Adipocyte (in vitro differentiated cells): Measurements from ENCODE around the gene TMEM150C.

ENCODE experiments used
- DNase-seq: peaks from one replicate; pipeline ENCODE4 v3.0.0-alpha.2; 2015; ENCODE audit warnings: low read depth
- H3K27me3 ChIP-seq: replicated peaks from 2 replicates; pipeline ENCODE4 v1.7.0; 2013; ENCODE audit warnings: mild to moderate bottlenecking, low read length, moderate library complexity; ENCODE audit not compliant: control insufficient read depth, insufficient read depth
- H3K36me3 ChIP-seq: 2 replicates; pipeline ENCODE4 v1.7.0; 2013; ENCODE audit warnings: low read length, mild to moderate bottlenecking, moderate library complexity; ENCODE audit not compliant: control insufficient read depth, insufficient read depth, severe bottlenecking
- H3K4me1 ChIP-seq: 2 replicates; pipeline ENCODE4 v1.7.0; 2013; ENCODE audit warnings: mild to moderate bottlenecking, low read length, moderate library complexity; ENCODE audit not compliant: control insufficient read depth, insufficient read depth
- H3K4me3 ChIP-seq: 2 replicates; pipeline ENCODE4 v1.7.0; 2013; ENCODE audit warnings: mild to moderate bottlenecking, low read length, moderate library complexity
- H3K9ac ChIP-seq: 2 replicates; pipeline ENCODE4 v1.7.0; 2013; ENCODE audit warnings: mild to moderate bottlenecking, low read length, moderate library complexity
- H3K9me3 ChIP-seq: 2 replicates; pipeline ENCODE4 v1.7.0; 2013; ENCODE audit warnings: mild to moderate bottlenecking, low read length, moderate library complexity; ENCODE audit not compliant: control insufficient read depth

Gene TMEM150C

DNA sequence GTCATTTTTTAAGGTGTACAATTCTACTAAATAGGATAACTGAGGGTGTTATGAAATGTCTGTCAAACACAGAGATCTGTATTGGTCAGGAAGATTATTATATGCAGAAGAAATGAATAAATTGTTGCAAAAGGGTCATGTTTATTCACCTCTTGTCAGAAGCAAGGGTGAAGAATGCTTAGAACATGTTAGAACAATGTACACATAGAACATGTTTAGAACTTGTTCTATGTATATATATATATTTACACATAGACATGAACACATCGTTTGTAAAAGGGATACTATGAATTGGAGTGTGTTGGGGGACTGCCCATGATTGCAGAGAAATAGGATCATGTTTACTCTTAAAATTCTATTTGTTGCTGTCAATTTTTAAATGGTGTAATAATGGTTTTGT, 28.0 kb upstream of the TMEM150C start:
- no peak for DNase-seq

DNA sequence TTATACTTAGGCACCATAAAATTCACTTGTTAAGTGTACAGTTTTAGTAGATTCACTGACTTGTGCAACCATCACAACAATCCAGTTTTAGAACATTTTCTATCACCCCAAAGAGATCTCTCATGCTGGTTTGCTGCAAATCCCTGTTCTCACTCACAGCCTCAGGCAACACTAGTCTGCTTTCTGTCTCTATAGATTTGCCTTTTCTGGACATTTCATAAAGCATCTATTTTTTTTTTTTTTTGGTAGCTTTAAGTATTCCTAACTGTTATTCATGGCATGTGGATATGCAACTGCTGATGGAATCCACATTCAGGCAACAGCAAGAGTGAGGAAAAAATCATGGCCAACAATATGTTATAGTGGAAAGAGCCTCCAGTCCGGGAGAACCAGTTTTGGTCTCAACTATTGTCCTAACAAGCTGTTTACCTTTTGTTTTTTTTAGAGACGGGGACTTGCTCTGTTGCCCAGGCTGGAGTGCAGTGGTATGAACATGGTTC, 27.0 kb upstream of the TMEM150C start:
- Histone ChIP-seq H3K36me3 (no peaks in the 10 kb centered on the region), H3K9me3 (no peaks in the 10 kb centered on the region), H3K27me3 (peaks cover 46% of the 10 kb centered on the region), H3K4me3 (no peak overlapping the region), H3K4me1 (no peaks in the 10 kb centered on the region), H3K9ac (no peak overlapping the region)
- peak; percentile 18 for DNase-seq

More for the DNA sequence above, 28.0 kb upstream of the TMEM150C start:
- H3K36me3 ChIP-seq = no peaks in the 10 kb centered on the region
- H3K9me3 ChIP-seq = no peaks in the 10 kb centered on the region
- H3K9ac ChIP-seq = no peak overlapping the region
- H3K27me3 ChIP-seq = peaks cover 52% of the 10 kb centered on the region
- H3K4me3 ChIP-seq = no peak overlapping the region
- H3K4me1 ChIP-seq = no peaks in the 10 kb centered on the region

DNA sequence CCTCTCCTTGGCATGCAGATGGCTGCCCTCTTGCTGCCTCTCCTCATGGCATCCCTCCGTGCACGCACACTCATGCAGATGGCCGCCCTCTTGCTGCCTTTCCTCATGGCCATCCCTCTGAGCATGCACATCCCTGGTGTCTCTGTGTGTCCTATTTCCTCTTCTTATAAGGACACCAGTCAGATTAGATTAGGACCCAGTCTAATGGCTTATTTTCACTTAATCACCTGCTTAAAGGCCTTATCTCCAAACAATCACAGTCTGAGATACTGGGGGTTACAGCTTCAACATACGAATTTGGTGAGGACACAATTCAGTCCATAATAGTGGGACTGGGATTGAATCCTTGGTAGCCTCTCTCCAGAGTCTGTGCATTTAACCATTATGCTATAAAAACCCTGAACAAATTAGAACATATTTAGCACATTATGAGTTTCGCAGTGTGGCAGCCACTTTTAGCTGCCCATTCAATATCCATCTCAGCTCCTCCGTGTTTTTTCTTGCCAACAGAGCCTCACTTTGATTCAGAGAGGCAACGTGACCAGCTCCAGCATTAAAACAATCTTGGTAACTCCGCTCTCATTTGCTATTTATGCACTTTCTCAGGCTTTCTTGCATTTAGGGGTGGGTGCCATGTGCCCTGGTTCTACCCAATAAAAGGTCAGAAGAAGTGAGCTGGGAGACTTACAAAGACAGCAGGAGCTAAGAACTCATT, 26.2 kb upstream of the TMEM150C start:
- no peaks in the 10 kb centered on the region for H3K9me3 ChIP-seq
- H3K36me3 ChIP-seq = no peaks in the 10 kb centered on the region
- DNase-seq = no peak
- H3K4me3 ChIP-seq = no peak overlapping the region
- no peak overlapping the region for H3K9ac ChIP-seq
- H3K4me1 ChIP-seq = no peaks in the 10 kb centered on the region
- H3K27me3 ChIP-seq = peaks cover 40% of the 10 kb centered on the region

DNA sequence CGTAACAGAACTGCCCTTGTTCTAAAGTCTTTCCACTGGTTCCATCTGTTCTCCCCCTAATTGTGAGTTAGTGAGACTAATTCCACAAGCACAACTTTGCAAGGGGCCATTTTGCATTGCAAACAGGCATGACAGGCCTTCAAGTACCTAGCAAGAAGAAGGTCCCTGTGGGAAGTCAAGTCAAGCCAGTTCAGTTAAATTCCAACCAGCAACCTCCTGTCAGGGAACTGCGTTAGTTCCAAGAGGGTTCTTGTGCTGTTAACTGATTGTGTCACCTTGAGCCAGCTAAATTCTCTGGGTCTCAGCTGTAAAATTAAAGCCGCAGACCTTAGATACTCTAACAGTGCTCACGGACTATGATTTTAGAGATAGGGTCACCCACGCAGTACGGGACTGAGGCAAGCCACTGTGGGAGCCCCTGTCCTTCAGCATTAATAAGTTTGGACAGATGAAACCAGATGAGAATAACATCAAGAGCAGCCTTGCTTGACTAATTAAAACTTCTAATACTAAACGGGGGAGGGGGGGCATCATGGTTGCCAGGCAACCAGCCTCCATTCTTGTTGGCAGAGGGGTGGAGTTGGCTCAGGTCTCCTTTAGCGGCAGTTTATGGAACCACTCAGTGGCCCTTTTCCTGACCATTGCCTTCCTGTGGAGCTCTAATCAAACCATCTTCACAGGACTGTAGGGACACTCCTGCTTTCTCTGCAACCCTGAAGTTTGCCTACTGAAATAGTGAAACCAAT, 24.1 kb upstream of the TMEM150C start:
- H3K36me3 ChIP-seq = no peaks in the 10 kb centered on the region
- no peak overlapping the region for H3K9ac ChIP-seq
- H3K27me3 ChIP-seq = peaks cover 23% of the 10 kb centered on the region
- no peaks in the 10 kb centered on the region for H3K9me3 ChIP-seq
- no peak for DNase-seq
- no peaks in the 10 kb centered on the region for H3K4me1 ChIP-seq
- no peak overlapping the region for H3K4me3 ChIP-seq

DNA sequence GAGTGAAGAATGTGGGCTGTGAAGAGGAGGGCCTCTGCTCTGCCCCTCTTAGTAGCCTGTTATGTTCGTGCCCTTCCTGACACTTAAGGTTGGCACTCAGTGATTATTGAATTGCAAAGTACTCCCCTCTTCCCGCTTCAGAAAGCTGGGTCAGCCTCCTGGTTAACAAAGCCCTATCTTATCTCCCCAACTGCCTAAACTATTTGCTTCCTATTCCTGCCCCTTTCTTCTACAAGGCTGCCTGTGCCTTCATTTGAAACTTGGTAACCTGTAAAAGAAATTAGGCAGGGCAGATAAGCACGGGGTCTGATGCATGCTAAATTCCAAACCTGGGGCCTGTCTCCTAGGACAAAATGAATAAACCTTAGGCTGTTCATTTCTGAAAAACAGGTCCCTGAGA, 23.1 kb upstream of the TMEM150C start:
- H3K4me1 ChIP-seq = no peaks in the 10 kb centered on the region
- H3K4me3 ChIP-seq = no peak overlapping the region
- no peaks in the 10 kb centered on the region for H3K36me3 ChIP-seq

DNA sequence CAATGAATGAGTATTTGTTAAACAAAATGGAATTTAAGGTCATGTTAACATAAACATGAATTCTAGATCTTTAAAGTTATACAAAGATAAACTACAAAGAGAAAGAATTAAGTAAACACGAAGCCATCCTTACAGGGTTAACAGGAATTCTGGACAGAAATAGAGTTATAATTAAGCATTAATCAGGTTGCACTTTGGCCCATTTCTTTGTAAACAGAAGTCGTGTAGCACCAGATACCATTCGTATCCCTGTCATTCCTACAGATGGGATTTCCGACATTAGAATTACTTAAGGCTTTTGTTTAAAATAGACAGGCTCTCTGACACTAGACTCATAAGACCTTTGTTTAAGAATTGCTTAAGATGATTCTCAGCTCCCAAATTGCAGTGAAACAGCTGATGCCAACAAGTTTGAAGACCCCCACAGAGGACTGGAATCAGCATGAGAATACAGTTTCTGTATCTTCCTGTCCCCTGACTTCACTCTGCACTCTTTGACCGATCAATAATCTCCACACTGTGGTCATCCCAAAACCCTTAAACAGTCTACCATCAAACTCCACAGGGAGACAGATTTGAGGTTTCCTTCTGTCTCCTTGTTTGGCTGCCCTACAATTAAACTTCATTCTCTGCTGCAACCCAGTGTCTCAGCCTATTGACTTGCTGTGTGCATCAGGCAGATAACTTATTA, 22.3 kb upstream of the TMEM150C start:
- no peaks in the 10 kb centered on the region for H3K4me1 ChIP-seq
- H3K36me3 ChIP-seq = no peaks in the 10 kb centered on the region
- no peak overlapping the region for H3K4me3 ChIP-seq
- no peak overlapping the region for H3K9ac ChIP-seq
- H3K27me3 ChIP-seq = peaks cover 13% of the 10 kb centered on the region
- no peaks in the 10 kb centered on the region for H3K9me3 ChIP-seq
- DNase-seq = no peak

More for the DNA sequence above, 23.1 kb upstream of the TMEM150C start:
- no peak for DNase-seq
- Histone ChIP-seq H3K27me3 (peaks cover 14% of the 10 kb centered on the region), H3K9ac (no peak overlapping the region), H3K9me3 (no peaks in the 10 kb centered on the region)

DNA sequence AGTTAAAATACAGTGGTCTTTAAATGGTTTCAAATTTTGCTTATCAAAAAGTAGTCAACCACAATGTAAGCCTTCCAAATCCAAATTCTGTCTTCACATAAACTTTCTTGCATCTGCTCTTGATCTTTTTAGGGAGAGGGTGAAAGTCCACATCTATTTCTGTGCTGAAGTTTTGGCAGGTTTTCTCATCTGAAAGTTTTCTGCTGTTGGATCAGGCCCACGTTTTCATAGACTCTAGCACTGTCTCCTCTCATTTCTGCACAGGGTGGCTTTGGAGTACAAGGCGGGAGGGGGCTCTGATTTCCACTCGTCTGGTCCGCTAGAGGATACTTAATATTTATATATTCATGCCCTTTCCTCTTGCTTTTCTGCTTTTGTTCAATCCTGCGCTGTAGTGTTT, 18.1 kb upstream of the TMEM150C start:
- Histone ChIP-seq H3K9me3 (no peaks in the 10 kb centered on the region), H3K27me3 (peaks cover under 1% of the 10 kb centered on the region), H3K4me1 (no peaks in the 10 kb centered on the region), H3K9ac (no peak overlapping the region), H3K4me3 (no peak overlapping the region), H3K36me3 (no peaks in the 10 kb centered on the region)
- no peak for DNase-seq

DNA sequence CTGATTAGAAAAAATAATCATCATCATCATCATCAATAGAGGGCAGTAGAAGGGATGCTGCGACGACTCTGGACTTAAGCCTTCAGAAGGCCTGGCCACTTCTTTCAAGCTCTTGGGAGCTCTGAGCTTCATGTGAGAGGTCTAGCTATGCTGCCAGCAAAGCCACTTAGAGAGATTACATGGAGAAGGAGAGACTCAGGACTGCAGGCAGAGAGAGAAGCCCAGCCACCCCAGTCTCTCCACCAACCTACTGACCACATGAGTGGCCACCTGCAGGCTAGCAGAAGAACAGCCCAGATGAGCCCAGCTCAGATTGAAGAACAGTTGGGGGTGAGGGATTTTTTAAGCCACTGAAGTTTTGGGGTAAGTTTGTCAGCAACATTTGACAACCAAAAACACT, 17.1 kb upstream of the TMEM150C start:
- Histone ChIP-seq H3K36me3 (no peaks in the 10 kb centered on the region), H3K4me1 (no peaks in the 10 kb centered on the region), H3K9ac (no peak overlapping the region), H3K4me3 (no peak overlapping the region), H3K27me3 (no peaks in the 10 kb centered on the region), H3K9me3 (no peaks in the 10 kb centered on the region)
- no peak for DNase-seq

DNA sequence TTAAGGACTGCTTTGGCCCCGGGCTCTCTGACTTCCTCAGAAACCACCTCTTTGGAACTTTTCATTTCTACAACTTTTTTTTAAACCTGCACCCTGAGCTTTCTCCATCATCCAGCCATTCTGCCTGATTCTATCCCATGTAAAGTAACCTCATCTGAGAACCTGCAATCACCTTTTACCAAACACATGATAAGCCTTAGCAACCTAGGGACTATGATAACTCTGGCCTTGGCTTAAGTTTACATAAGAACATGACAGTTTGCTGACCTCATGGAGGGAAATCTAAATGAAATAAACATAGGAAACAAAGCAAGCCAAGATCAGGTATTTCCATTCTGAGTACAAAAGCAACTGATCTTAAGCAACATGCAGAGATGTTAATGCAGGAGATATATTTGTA, 15.7 kb upstream of the TMEM150C start:
- no peaks in the 10 kb centered on the region for H3K9me3 ChIP-seq
- H3K4me1 ChIP-seq = no peaks in the 10 kb centered on the region

DNA sequence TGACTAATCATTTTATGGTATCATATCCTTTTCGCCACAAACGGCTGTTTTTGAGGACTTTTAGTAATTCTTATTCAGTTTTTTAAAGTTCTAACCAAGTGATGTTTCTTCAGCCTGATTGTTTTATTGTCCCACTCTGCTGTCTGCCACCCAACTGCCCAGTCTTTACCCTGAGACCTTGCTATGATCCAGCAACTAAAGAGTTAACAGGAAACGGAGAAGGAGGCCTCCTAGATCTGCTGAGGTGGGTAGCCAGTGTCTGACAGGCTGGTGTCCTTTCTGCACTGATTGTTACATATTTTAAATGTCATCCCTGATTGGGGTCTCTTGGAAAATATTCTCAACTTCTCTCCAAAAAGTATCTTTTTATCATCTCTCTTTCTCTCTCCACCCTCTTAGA, 7.9 kb upstream of the TMEM150C start:
- DNase-seq = no peak
- Histone ChIP-seq H3K36me3 (no peaks in the 10 kb centered on the region), H3K4me1 (no peaks in the 10 kb centered on the region), H3K27me3 (peaks cover 20% of the 10 kb centered on the region), H3K4me3 (no peak overlapping the region), H3K9ac (no peak overlapping the region), H3K9me3 (no peaks in the 10 kb centered on the region)

More for the DNA sequence above, 15.7 kb upstream of the TMEM150C start:
- Histone ChIP-seq H3K9ac (no peak overlapping the region), H3K27me3 (no peaks in the 10 kb centered on the region), H3K4me3 (no peak overlapping the region), H3K36me3 (no peaks in the 10 kb centered on the region)
- no peak for DNase-seq

DNA sequence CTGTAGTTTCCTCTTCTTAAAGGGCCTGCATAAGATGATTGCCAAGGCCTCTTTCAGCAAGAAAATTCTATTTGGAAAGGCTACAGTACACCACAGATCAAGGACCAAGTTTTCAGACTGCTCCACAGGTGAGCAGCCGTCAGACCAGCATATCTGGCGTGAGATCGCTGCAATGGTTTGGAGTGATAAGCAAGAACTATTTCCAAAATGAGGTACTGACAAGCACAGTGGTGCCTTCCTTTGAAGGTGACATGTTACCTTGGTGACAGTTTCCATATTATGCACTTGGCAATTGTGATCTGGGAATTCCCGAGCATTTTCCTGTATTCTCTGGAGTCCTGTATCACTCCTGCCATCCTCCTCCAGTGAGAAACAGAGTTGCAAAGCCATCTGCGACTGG, 7.3 kb upstream of the TMEM150C start:
- H3K4me1 ChIP-seq = no peaks in the 10 kb centered on the region
- no peaks in the 10 kb centered on the region for H3K9me3 ChIP-seq
- H3K27me3 ChIP-seq = peaks cover 20% of the 10 kb centered on the region
- no peak for DNase-seq
- no peak overlapping the region for H3K9ac ChIP-seq
- no peaks in the 10 kb centered on the region for H3K36me3 ChIP-seq
- no peak overlapping the region for H3K4me3 ChIP-seq
